Measurements from ENCODE around the gene ANAPC7.
A peak's percentile ranks its signal among the peaks of the same experiment; 100 is the strongest.

The ANAPC7 gene

DNA sequence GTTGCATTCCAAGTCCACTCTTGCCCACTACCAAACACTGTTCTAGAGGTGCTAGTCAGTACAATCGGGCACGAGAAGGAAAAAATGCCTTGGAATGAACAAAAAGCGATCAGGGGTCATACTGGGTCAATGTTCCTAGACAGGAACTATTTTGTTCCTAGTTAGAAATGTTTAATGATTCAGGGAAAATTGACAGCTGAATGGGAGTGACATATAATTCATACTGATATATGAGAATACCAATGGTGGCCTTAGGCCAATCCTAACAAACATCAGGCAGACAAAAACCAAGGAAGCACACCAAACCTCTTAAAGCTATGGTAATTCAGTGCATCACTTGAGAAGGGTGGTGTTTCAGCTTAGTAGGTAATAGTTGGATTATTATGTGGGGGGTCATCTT lies 51.1 kb downstream of the ANAPC7 start:
- Histone ChIP-seq H3K4me1 (ENCODE audit: insufficient read depth, low read length, severe bottlenecking) (no peaks in the 10 kb centered on the region), H3K27ac (ENCODE audit: low read depth, low read length, poor library complexity, severe bottlenecking) (no peak overlapping the region), H3F3A (ENCODE audit: insufficient read depth, low read length) (0 out of 2 replicates have a peak, but pooled peaks cover 5% of the 10 kb centered on the region)

DNA sequence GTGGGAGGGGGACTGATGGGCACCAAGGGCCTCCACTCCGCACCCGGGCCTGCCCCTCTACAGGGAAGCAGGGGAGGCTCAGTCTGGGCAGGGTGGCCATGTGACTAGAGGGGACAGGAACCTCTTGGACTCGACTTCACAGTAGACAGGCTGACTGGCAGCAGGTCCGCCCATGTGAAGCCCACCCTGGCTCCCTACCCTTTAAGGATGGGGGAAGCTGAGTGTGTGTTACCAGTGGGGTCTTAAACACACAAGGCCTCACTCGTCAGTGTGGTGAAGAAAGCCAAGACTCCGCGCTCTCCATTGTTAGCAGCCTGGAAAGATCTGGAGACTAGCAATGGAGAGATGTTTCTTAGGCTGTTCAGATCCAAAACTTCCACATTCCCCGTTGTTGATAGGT lies 52.4 kb downstream of the ANAPC7 start:
- Histone ChIP-seq H3K4me2 (ENCODE audit: low read length) (no peak overlapping the region), H3K4me3 (ENCODE audit: low read depth, low read length, poor library complexity, severe bottlenecking) (no peak overlapping the region), H3K4me1 (ENCODE audit: insufficient read depth, low read length, severe bottlenecking) (no peaks in the 10 kb centered on the region), H3K79me2 (ENCODE audit: insufficient read depth, low read length) (no peaks in the 10 kb centered on the region), H3K36me3 (ENCODE audit: insufficient read depth, low read length) (peaks cover 39% of the 10 kb centered on the region), H3K9me3 (ENCODE audit: low read length) (no peaks in the 10 kb centered on the region), H3K27me3 (ENCODE audit: insufficient read depth, low read length) (no peaks in the 10 kb centered on the region), H3K9ac (ENCODE audit: low read length) (no peak overlapping the region), H3K9me2 (ENCODE audit: low read depth, low read length) (no peaks in the 10 kb centered on the region), H3F3A (ENCODE audit: insufficient read depth, low read length) (0 out of 2 replicates have a peak, but pooled peaks cover 5% of the 10 kb centered on the region), H4K20me1 (ENCODE audit: insufficient read depth, low read length) (no peaks in the 10 kb centered on the region), H3K27ac (ENCODE audit: low read depth, low read length, poor library complexity, severe bottlenecking) (no peak overlapping the region), H2AFZ (ENCODE audit: low read length) (no peak overlapping the region)
- no peak for TF ChIP-seq CTCF (IDR thresholded peaks at IDR 0.05; ENCODE audit: low read length)
- TF ChIP-seq EZH2 (IDR thresholded peaks at IDR 0.05; ENCODE audit: borderline replicate concordance, low read length), result no peak

More for the DNA sequence above, 51.1 kb downstream of the ANAPC7 start:
- Histone ChIP-seq H3K4me3 (ENCODE audit: low read depth, low read length, poor library complexity, severe bottlenecking) (no peak overlapping the region), H3K36me3 (ENCODE audit: insufficient read depth, low read length) (peaks cover 29% of the 10 kb centered on the region), H2AFZ (ENCODE audit: low read length) (no peak overlapping the region), H3K9me2 (ENCODE audit: low read depth, low read length) (no peaks in the 10 kb centered on the region), H3K9ac (ENCODE audit: low read length) (no peak overlapping the region), H3K9me3 (ENCODE audit: low read length) (no peaks in the 10 kb centered on the region), H3K79me2 (ENCODE audit: insufficient read depth, low read length) (no peaks in the 10 kb centered on the region), H4K20me1 (ENCODE audit: insufficient read depth, low read length) (no peaks in the 10 kb centered on the region), H3K4me2 (ENCODE audit: low read length) (no peak overlapping the region), H3K27me3 (ENCODE audit: insufficient read depth, low read length) (no peaks in the 10 kb centered on the region)
- no peak for TF ChIP-seq EZH2 (IDR thresholded peaks at IDR 0.05; ENCODE audit: borderline replicate concordance, low read length)
- no peak for TF ChIP-seq CTCF (IDR thresholded peaks at IDR 0.05; ENCODE audit: low read length)

- Histone ChIP-seq H3K27ac (ENCODE audit: low read depth, low read length, poor library complexity, severe bottlenecking) (peak overlapping the region; percentile 21), H3K27me3 (ENCODE audit: insufficient read depth, low read length) (no peaks in the 10 kb centered on the region), H4K20me1 (ENCODE audit: insufficient read depth, low read length) (no peaks in the 10 kb centered on the region), H3K36me3 (ENCODE audit: insufficient read depth, low read length) (peaks cover 54% of the 10 kb centered on the region), H3K9me3 (ENCODE audit: low read length) (no peaks in the 10 kb centered on the region), H3K4me1 (ENCODE audit: insufficient read depth, low read length, severe bottlenecking) (no peaks in the 10 kb centered on the region), H3K79me2 (ENCODE audit: insufficient read depth, low read length) (no peaks in the 10 kb centered on the region), H3F3A (ENCODE audit: insufficient read depth, low read length) (0 out of 2 replicates have a peak, but pooled peaks cover 5% of the 10 kb centered on the region), H3K9me2 (ENCODE audit: low read depth, low read length) (no peaks in the 10 kb centered on the region), H3K4me2 (ENCODE audit: low read length) (no peak overlapping the region), H3K4me3 (ENCODE audit: low read depth, low read length, poor library complexity, severe bottlenecking) (no peak overlapping the region), H2AFZ (ENCODE audit: low read length) (no peak overlapping the region), H3K9ac (ENCODE audit: low read length) (no peak overlapping the region)
- TF ChIP-seq EZH2 (IDR thresholded peaks at IDR 0.05; ENCODE audit: borderline replicate concordance, low read length) (no peak), CTCF (IDR thresholded peaks at IDR 0.05; ENCODE audit: low read length) (no peak)
Observed at GRCh38 chr12:110349514-110350151, 53.9 kb downstream of the ANAPC7 start.

Measured in OCI-LY1 (cell line).